Hematopoietic multipotent progenitor cell treated with erythropoietin and hydrocortisone succinate and interleukin-3 and kit ligand, for 17 days (in vitro differentiated cells): Measurements from ENCODE around the gene ECHS1.
"Not testable (repeated sequence)": the region's sequence is repeated elsewhere in the genome, so short reads cannot be mapped to it uniquely, and the experiment has no call there.

Experiments
- DNase-seq: peaks from one replicate; pipeline ENCODE4 v3.0.0-alpha.2; 2015; ENCODE audit warnings: low spot score

Gene ECHS1

GRCh38 chr10:133399123-133399601 is 26.0 kb upstream of the ECHS1 start:
- DNase-seq = no peak

GRCh38 chr10:133397938-133398337 is 24.8 kb upstream of the ECHS1 start:
- DNase-seq = no peak

GRCh38 chr10:133396035-133396624 is 23.0 kb upstream of the ECHS1 start:
- DNase-seq = no peak

- no peak for DNase-seq
Measured at GRCh38 chr10:133394801-133395221, 21.7 kb upstream of the ECHS1 start.

- DNase-seq = peak; percentile 90
Measured at GRCh38 chr10:133394064-133394663, 21.0 kb upstream of the ECHS1 start, which contains the start of gene MTG1. TSS of gene MTG1 (plus strand) at chr10:133394157. CDS start at chr10:133394221, 64 bp downstream.

GRCh38 chr10:133393401-133394063 is 20.4 kb upstream of the ECHS1 start:
- no peak for DNase-seq

- no peak for DNase-seq
Measured at GRCh38 chr10:133391761-133392518, 18.8 kb upstream of the ECHS1 start.

- no peak for DNase-seq
Measured at GRCh38 chr10:133391249-133391635, 18.1 kb upstream of the ECHS1 start.

- no peak for DNase-seq
Measured at GRCh38 chr10:133390597-133391248, 17.6 kb upstream of the ECHS1 start.

GRCh38 chr10:133388973-133389818 is 16.0 kb upstream of the ECHS1 start:
- DNase-seq = no peak

GRCh38 chr10:133388236-133388972 is 15.2 kb upstream of the ECHS1 start:
- no peak for DNase-seq

- not testable (repeated sequence) for DNase-seq
Measured at GRCh38 chr10:133386951-133387350, 13.8 kb upstream of the ECHS1 start.

- DNase-seq = no peak
Measured at GRCh38 chr10:133385214-133385613, 12.1 kb upstream of the ECHS1 start.

- no peak for DNase-seq
Measured at GRCh38 chr10:133384071-133384470, 10.9 kb upstream of the ECHS1 start.

- no peak for DNase-seq
Measured at GRCh38 chr10:133383551-133383950, 10.4 kb upstream of the ECHS1 start.

GRCh38 chr10:133381036-133381435 is 7.9 kb upstream of the ECHS1 start:
- no peak for DNase-seq

- no peak for DNase-seq
Measured at GRCh38 chr10:133379801-133380666, 6.9 kb upstream of the ECHS1 start.

GRCh38 chr10:133379152-133379800 is 6.1 kb upstream of the ECHS1 start, which contains the start of gene PAOX:
TSS of gene PAOX (plus strand) at chr10:133379262. CDS start at chr10:133379317, 55 bp downstream.
- peak; percentile 38 for DNase-seq
